ENCODE measurements around the gene TAX1BP3. TPM values are rescaled to one million over a fixed set of nuclear protein-coding genes. Genes with fewer than 3 reads are reported as not detected.

TAX1BP3 gene
- total RNA-seq, 1 experiment from 2014 or later, result 76.3 TPM

DNA sequence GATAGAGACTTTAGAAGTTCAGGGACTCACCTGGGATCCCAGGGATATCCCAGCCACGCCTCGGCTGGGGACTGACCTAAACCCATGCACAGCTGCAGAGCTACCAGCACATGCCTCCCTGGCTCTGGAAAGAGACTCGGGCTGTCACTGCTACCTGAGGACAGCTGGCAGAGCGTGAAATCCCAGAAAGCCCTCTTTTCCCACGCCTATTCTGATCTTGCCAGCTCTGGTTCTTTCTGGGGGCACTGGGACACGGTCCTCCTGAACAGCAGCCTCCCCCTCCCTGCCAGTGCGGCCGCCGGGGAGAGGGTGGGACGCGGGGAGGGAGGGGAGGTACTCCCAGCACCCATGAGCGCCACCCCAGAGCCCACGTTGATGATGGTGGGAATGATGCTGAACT lies 16.8 kb upstream of the TAX1BP3 start:
- no peak for DNase-seq
- no peak overlapping the region for H2BK20ac ChIP-seq (ENCODE audit: low read depth, low read length, poor library complexity, severe bottlenecking)

More for the DNA sequence above, 16.8 kb upstream of the TAX1BP3 start:
- no peaks in the 10 kb centered on the region for H3K23me2 ChIP-seq (ENCODE audit: insufficient read length, low read depth, low read length, poor library complexity, severe bottlenecking)
- Mint-ChIP-seq H3K27ac (no peak overlapping the region), H3K9me3 (no peaks in the 10 kb centered on the region; a peak in 2 of 5 replicates), H3K4me3 (no peak overlapping the region), H3K27me3 (ENCODE audit: low read depth) (peaks cover 4% of the 10 kb centered on the region; the same call in 1 of the 2 replicates), H3K36me3 (ENCODE audit: insufficient read depth in 1 of 3, low read depth in 3 of 3) (peaks cover 0 to 4% (median 0%) of the 10 kb centered on the region in 3 experiments; a peak in 1 of 7 replicates), H3K4me1 (peaks cover 0 to 17% of the 10 kb centered on the region in 2 experiments; a peak in 3 of 4 replicates)
- no peak overlapping the region for H3K27ac ChIP-seq (ENCODE audit: insufficient read length, low read depth, low read length)
- no peak overlapping the region for H3K14ac ChIP-seq (ENCODE audit: insufficient read depth, low read length)
- no peak overlapping the region for H3T11ph ChIP-seq (ENCODE audit: low read length)
- no peaks in the 10 kb centered on the region for H3K9me3 ChIP-seq (ENCODE audit: control insufficient read depth, low read depth, low read length)
- WGBS (ENCODE audit: extremely low coverage, insufficient read length, low lambda C conversion rate), result no CpG with 5 or more reads among the region's 13 CpGs
- no peak overlapping the region for H2BK12ac ChIP-seq (ENCODE audit: insufficient read length, low read depth, low read length)
- H3K79me2 ChIP-seq (ENCODE audit: insufficient read depth, low read length), result no peaks in the 10 kb centered on the region
- H2AK5ac ChIP-seq (ENCODE audit: insufficient read length, low read length), result no peak overlapping the region
- H3K4me1 ChIP-seq (ENCODE audit: insufficient read depth, low read length), result no peaks in the 10 kb centered on the region
- no peak overlapping the region for H3K56ac ChIP-seq (ENCODE audit: insufficient read length, low read depth, low read length)
- H4K5ac ChIP-seq (ENCODE audit: insufficient read length, low read depth, low read length), result no peak overlapping the region
- no peaks in the 10 kb centered on the region for H3K27me3 ChIP-seq (ENCODE audit: insufficient read depth, low read length)
- H3K18ac ChIP-seq (ENCODE audit: insufficient read length, low read depth, low read length), result no peak overlapping the region
- no peak overlapping the region for H4K91ac ChIP-seq (ENCODE audit: insufficient read length, low read depth, low read length)
- H2BK15ac ChIP-seq (ENCODE audit: low read depth, low read length), result no peak overlapping the region
- no peak overlapping the region for H2BK5ac ChIP-seq (ENCODE audit: insufficient read length, low read length)
- H3K9ac ChIP-seq (ENCODE audit: extremely low read depth, insufficient read length, low read length), result no peak overlapping the region
- no peak overlapping the region for H4K8ac ChIP-seq (replicated peaks; ENCODE audit: insufficient read length, low read depth, low read length)
- no peak overlapping the region for H3K4me2 ChIP-seq (ENCODE audit: insufficient read depth, insufficient read length, low read length)
- TF ChIP-seq, protein P1, sequence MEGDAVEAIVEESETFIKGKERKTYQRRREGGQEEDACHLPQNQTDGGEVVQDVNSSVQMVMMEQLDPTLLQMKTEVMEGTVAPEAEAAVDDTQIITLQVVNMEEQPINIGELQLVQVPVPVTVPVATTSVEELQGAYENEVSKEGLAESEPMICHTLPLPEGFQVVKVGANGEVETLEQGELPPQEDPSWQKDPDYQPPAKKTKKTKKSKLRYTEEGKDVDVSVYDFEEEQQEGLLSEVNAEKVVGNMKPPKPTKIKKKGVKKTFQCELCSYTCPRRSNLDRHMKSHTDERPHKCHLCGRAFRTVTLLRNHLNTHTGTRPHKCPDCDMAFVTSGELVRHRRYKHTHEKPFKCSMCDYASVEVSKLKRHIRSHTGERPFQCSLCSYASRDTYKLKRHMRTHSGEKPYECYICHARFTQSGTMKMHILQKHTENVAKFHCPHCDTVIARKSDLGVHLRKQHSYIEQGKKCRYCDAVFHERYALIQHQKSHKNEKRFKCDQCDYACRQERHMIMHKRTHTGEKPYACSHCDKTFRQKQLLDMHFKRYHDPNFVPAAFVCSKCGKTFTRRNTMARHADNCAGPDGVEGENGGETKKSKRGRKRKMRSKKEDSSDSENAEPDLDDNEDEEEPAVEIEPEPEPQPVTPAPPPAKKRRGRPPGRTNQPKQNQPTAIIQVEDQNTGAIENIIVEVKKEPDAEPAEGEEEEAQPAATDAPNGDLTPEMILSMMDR (conservative IDR thresholded peaks at IDR 0.05), result no peak
- no peaks in the 10 kb centered on the region for H4K20me1 ChIP-seq (ENCODE audit: control insufficient read depth, insufficient read depth, insufficient read length)
- H3K79me1 ChIP-seq (ENCODE audit: insufficient read depth, low read depth, low read length, poor library complexity, severe bottlenecking), result no peaks in the 10 kb centered on the region
- H3K23ac ChIP-seq (ENCODE audit: insufficient read length, low read depth, low read length), result no peak overlapping the region
- H2BK120ac ChIP-seq (ENCODE audit: low read depth, low read length, poor library complexity, severe bottlenecking), result no peak overlapping the region
- H3K4ac ChIP-seq (ENCODE audit: low read depth, low read length), result no peak overlapping the region
- H2AFZ ChIP-seq (ENCODE audit: low read length), result no peak overlapping the region
